ENCODE results near the gene PNMT.
"Not testable (repeated sequence)": the region's sequence is repeated elsewhere in the genome, so short reads cannot be mapped to it uniquely, and the experiment has no call there.

PNMT gene

DNA sequence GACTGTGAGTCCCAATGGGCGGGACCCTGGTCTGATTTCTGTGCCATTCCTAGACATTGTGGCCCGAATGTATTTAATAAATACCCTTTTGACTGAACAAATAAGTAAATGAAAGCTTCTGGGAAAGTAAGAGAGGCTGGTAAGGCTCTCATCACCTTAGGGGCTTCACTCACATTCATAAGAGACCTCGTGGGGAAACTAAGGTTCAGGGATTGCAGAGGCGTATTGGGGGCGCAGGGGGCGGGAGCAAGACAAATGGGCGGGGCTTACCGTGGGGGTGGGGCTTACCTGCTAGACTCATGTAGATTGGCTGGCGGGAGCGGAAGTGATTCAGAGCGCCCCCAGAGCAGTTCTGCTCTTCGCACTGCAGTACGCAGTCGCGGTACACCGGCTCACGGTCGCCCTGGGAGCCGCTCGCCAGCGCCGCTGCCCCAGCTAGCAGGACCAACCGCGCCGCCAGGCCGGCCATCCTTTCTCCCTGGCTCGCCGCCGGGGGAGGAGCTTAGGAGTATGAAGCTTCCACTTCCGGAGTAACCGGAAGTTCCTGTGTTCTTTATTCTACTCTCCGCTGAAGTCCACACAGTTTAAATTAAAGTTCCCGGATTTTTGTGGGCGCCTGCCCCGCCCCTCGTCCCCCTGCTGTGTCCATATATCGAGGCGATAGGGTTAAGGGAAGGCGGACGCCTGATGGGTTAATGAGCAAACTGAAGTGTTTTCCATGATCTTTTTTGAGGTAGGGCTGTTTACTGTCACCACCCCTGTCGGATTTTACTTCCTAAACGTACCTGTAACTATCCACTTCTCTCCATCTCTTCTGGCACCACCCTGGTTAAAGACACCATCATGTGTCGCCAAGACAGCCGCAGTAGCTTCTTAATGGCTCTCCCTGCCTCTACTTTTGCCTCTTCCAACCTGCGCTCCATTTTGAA, 19.6 kb downstream of the PNMT start, which contains the start of gene PGAP3:
Gene PGAP3, minus strand, starts transcription at position 512 of the 929 bp plus-strand sequence. Its CDS starts 43 bp downstream, at position 469.
- DNase-seq (ENCODE audit: low read depth): peak; percentile 76

DNA sequence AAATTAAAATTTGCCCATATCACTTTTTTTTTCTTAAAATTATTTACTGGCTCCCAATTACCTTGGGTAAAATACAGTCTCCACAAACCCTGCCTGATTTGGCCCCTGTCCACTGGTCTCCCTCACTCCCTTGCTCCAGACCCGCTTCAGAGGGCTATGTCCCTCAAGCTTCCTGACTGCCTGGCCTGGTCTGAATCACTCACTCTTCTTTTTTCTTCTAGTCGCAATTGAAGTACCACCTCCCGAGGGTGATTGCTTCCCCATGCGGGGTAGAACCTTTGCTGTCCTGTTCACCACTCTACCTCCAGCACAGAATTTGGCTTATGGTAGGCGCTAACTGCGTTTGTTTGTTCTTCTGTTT, 20.2 kb downstream of the PNMT start:
- no peak for DNase-seq (ENCODE audit: low read depth)

DNA sequence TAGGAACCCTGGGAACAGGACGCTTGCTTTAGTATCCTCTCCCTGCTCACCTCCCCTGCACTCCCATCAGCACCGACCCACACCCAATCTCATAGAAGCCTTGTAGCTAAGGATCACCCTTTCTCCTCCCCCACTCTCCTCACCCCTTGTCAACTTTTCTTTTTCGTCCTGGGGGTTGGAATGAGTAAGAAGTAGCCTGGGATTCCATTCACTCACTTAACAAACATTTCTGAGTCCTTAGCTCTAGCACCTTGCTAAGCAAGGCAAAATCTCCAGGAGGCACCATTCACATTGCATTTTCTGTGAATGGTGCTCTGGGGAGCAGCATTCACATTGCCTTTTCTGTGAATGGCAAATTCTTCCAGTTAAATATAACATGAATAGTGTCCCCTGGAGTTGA, 20.7 kb downstream of the PNMT start:
- no peak for DNase-seq (ENCODE audit: low read depth)

DNA sequence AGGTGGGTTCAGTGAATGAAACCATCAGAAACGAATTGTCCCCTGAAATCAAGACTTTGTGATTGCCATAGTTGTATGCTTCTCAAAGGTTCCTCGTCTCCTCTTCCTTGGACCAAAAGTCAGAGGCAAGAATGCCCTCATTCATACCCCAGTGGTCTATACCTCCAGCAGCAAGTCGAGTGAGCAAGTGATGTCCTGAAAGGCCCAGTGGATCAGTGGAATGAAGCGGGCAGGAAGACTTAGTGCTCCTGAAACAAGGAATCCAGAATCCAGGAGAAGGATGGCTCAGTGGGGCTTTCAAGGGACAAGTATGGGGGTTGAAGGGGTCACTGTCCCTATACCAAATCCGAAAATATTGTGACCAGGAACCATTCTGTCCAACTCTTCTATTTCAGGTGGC, 26.3 kb downstream of the PNMT start:
- DNase-seq (ENCODE audit: low read depth): no peak

DNA sequence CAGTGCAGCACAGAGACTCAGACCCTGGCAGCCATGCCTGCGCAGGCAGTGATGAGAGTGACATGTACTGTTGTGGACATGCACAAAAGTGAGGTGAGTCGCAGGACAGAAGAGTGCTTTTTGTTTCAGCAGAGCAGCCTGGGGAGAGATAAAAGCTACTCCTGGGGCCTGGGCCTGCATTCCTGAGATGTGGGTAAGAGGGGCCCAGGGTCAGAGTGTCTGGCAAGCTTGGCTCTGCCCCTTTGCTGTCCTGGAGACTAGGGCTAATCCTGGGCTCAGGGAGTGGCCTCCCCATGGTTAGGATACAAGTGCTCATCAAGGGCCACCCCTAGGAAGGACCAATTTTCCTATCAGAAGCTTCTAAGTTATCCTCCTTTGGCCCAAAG, 26.8 kb downstream of the PNMT start:
- no peak for DNase-seq (ENCODE audit: low read depth)

DNA sequence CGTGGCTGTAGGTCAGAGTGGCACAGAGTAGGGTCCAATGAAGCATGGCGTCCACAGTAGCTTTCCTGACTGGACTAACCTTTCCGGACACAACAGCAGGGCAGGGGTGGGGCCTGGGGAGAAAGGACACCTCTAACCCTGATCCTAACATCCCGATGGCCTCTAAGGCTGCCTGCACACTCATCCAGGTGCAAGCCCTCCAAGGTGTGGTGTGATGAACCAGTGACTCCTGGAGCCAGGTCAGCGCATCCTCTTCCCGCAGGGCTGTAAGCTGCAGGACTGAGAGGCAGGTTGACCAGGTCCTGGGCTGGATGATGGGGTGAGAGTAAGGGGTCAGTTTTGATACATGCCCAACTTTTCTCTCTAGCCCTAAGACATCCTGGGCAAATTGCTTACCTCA, 28.5 kb downstream of the PNMT start:
- DNase-seq (ENCODE audit: low read depth): no peak

DNA sequence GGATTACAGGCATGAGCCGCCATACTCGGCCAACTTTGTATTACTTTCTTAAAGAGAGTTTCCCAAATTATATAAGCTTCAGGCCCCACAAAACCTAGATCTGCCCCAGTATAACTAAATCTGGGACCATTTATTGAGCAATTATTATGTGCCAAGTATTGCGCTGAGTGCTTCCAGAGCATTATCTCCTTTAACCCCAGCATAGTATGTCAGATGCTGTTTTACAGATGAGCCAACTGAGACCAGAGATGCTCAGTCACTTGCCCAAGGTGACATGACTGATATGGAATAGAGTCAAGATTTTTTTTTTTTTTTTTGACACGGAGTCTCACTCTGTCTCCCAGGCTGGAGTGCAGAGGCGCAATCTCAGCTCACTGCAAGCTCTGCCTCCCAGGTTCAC, 29.7 kb downstream of the PNMT start:
- no peak for DNase-seq (ENCODE audit: low read depth)

DNA sequence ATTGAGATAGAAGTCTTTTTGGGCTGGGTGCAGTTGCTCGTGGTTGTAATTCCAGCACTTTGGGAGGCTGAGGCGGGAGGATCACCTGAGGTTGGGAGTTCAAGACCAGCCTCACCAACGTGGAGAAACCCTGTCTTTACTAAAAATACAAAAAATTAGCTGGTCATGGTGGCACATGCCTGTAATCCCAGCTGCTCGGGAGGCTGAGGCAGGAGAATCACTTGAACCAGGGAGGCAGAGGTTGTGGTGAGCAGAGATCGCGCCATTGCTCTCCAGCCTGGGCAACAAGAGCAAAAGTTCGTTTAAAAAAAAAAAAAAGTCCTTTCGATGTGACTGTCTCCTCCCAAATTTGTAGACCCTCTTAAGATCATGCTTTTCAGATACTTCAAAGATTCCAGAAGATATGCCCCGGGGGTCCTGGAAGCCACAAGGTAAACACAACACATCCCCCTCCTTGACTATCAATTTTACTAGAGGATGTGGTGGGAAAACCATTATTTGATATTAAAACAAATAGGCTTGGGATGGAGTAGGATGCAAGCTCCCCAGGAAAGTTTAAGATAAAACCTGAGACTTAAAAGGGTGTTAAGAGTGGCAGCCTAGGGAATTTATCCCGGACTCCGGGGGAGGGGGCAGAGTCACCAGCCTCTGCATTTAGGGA, 31.0 kb downstream of the PNMT start:
- DNase-seq (ENCODE audit: low read depth): not testable (repeated sequence)

DNA sequence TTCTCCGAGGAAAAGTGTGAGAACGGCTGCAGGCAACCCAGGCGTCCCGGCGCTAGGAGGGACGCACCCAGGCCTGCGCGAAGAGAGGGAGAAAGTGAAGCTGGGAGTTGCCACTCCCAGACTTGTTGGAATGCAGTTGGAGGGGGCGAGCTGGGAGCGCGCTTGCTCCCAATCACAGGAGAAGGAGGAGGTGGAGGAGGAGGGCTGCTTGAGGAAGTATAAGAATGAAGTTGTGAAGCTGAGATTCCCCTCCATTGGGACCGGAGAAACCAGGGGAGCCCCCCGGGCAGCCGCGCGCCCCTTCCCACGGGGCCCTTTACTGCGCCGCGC, 31.5 kb downstream of the PNMT start, which contains the start of gene ERBB2:
Gene ERBB2, plus strand, starts transcription at position 247 of the 330 bp plus-strand sequence. CDS start 175 bp downstream, outside the sequence.
- no peak for DNase-seq (ENCODE audit: low read depth)

DNA sequence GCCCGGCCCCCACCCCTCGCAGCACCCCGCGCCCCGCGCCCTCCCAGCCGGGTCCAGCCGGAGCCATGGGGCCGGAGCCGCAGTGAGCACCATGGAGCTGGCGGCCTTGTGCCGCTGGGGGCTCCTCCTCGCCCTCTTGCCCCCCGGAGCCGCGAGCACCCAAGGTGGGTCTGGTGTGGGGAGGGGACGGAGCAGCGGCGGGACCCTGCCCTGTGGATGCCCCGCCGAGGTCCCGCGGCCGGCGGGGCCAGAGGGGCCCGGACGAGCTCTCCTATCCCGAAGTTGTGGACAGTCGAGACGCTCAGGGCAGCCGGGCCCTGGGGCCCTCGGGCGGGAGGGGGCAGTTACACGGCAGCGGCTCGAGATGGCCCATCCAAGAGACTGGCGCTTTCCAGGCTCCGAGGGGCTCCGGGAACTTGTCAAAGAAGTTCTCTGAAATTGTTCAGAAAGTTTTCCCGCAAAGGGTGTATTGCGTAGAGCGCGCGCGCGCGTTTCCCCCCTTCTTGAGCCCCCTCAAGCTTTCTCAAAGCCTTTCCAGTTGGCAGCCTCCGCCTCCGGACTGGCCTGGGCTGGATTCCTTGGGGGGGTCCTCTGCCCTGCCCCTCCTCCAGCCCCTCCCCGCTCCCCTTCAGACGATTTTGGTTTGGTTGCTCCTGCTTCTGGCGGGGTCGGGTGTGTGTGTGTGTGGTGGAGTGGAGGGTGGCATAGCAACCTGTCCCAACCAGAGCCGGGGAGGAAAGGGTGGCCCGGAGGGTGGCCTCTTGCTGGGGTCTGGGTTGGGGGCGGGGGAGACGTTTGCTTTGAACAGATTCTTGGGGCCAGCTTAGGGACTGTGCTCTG, 32.1 kb downstream of the PNMT start:
- DNase-seq (ENCODE audit: low read depth): no peak

DNA sequence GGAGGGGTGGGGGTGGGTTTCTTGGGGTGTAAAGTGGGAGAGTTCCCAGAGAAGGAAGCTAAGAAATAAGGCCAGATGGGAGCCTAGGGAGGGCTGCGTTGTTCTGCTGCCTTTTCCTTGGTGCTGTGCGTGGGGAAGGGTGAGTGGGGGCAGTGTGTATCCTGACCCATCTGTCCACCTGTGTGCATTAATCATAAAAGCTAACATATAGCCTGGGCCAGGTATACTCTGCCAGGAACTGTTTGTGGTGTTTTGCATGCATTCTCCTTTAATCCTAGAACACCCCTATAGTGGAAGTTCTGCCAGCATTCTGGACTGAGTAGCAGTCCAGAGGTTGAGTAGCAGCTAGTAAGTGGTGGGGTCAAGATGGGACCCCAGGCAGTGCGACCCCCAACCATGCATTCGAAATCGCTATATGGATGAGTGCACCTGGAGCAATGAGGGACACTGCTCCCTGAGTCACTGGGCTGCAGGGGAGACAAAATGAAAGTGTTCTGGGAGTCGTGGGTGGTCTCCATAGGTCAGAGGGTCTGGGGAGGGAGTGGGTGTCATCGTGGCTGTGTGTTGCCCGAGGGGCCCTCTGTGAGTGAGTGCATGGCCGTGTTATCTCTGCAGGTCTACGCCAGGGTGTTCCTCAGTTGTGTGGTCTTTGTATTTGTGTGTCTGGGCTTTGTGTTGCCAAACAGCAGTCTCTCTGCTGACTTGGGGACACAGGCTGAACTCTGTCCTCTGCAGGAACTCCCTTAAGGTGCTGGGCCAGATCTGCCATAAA, 32.9 kb downstream of the PNMT start:
- no peak for DNase-seq (ENCODE audit: low read depth)

DNA sequence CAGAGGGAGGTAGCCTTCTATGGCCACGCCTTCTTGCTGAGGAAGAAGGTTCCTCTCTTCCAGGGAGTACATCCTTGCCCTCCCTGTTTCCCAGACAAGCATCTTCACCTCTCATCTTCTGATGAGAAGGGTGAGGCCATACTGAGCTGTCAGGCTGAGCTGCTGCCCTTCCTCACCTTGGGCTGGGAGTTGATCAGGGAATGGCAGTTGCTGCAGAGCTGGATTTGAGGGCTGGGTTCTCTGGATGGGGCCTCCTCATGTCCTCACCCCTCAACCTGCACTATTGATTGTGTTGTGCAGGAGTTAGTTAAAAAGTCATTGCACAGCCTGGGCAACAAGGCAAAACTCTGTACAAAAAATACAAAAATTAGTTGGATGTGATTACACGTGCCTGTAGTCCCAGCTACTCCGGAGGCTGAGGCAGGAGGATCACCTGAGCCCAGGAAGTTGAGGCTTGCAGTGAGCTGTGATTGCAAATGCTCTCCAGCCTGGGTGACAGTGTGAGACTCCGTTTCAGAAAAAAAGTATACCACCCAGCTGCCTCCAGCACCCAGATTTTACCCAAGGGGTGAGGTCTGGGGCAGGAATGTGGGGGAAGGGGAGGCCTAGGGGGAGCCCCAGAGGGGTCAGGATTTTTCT, 33.6 kb downstream of the PNMT start:
- DNase-seq (ENCODE audit: low read depth): no peak

DNA sequence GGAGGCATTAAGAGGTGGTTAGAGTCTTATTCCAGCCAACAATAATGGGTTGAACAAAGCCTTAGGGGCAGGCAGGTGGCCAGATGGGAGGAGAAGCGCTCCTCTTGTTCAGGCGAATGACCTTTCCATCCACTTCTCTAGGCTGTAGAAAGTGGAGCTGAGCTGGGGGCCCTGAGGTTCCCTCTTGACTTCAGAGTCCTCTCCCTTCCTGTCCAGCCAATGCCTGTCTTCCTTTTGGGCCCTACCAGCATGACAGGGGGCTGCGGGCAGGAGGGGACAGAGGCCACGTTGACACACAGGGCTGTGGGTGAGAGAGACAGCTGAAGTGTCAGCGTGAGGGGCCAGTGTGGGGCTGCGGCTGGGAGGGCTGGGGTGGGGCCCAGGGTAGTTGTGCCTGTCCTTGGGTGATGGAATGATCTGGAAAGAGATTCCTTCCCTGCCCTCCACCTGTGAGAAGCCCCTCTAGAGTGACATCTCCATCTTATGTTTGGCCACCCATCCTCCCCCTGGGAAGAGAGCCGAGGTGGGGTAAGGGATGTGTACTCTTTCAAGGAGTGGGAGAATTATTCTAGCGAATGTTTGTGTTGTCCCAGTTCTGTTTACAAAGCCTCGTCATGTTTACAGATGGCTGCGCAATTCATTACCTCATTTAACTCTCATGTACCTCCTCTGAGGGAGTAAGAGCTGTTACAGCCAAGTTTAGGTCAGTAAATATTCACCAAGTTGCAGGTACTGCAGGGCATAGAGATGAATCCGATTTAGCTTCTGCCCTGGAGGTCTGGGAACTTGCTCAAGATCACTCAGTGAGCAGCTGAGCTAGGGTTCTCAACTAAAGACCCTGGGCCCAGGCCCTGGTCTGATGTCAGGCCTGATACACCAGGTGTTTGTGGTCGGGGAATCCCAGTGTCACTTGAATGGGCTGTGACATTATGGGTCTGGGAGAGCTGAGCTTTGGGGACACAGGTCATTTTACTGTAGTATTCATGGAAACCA, 34.9 kb downstream of the PNMT start:
- DNase-seq (ENCODE audit: low read depth): no peak

DNA sequence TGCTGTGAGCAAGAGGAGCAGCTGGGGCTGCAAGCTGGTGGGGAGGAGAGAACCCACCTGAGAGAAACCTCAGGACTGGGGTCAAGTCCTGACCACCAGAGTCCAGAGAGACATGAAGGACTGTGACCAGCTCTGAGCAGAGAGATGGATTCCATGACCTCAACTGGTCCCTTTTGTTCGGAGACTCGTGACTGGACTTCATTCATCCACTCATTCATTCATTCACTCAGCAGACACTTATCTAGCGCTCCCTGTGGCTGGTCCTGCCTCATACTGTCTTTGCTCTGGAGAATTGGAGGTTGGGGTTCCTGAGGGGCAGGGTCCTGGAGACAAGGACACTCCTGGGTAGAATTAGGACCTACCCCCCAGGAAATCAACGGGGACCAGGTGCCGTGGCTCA, 35.7 kb downstream of the PNMT start:
- DNase-seq (ENCODE audit: low read depth): no peak

DNA sequence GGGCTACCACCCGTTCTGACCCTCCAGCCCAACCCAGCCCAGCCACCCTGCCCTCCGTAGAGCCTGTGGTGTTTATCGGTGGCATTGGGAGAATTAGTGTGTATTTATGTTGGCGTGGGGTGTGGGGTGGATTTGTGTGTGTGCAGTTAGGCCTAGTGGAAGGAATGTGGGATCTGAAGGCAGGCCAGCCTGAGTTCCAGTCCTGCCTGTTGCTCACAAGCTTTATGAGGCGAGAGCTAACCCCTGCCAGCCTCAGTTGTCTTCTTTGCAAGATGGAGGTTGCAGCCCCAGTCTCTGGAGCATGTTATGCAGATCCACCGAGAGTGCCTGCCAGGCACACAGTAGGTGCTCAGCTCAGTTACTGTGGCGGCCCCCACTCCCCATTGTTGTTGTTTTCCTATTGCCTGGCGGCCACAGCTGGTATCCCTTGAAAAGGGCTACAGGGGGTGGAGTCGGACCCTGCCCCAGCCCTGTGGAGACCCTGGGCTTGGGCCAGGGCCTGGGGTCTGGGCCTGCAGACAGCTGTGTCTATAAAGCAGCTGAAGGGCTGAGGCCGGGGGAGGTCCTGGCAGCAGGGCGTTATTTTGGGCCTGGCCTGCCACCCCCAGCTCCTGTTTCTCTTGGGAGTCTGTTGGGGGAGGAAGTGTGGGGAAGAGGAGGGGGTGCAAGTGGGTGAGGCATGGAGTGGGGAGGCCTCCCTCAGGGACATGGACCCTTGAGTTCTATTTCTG, 36.7 kb downstream of the PNMT start:
- no peak for DNase-seq (ENCODE audit: low read depth)

DNA sequence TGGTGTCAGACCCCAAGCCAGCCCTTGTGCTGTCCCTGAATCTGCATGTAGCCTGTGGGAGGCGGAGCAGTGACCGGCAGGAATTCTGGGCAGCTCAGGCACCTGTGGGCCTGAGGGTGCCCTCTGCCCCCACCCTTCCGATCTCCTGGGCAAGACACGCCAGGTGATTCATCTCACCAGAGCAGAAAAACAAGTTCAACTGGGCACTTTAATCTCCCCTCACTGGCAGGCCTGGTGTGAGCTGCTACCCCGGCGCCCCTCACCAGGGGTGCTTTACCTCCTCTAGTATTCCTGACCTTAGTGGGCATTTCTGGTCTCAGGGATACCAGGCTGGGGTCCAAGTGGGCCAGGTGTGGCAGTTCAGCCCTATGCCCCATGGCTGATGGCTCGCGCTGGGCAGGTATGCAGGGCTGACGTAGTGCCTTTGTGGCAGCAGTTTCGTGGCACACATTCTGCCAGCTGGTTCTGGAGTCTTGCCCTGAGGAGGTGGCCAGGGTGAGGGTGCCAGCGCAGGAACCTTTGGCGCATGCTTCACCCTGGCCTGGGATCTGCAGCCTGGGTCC, 37.6 kb downstream of the PNMT start:
- DNase-seq (ENCODE audit: low read depth): no peak

DNA sequence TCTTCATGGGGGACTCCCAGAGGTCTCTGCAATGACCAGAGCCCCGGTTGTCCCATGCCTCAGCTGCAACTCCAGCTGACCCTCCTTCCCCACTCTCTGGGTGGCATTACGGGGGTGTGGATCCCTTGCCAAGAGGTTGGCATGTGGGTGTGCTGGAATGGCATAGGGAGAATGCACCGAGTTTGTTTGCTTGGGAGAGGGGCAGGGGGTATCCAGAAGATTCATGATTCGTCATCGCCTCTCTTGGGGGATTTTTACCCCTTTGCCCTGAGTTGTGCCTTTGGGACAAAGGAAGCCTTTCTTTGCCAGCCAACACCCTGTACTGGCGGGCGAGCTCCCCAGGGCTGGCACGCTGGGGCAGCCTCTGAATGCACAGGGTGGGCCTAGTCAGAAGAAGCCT, 38.1 kb downstream of the PNMT start:
- no peak for DNase-seq (ENCODE audit: low read depth)

DNA sequence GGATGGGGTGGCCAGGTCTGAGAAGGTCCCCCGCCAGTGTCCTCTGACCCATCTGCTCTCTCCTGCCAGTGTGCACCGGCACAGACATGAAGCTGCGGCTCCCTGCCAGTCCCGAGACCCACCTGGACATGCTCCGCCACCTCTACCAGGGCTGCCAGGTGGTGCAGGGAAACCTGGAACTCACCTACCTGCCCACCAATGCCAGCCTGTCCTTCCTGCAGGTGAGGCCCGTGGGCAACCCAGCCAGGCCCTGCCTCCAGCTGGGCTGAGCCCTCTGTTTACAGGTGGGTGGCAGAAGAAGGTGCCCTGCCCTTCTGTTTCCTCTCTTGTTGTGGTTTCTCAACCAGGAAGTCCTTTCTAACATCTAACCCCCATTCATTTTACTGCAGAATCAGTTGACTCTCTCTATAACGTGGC, 38.7 kb downstream of the PNMT start:
- DNase-seq (ENCODE audit: low read depth): no peak
